HepG2 (cell line): ENCODE data around the gene LMAN2. TPM values are rescaled to one million over a fixed set of nuclear protein-coding genes. Genes with fewer than 3 reads are reported as not detected.

Experiments
- CBFB ChIP-seq: sonication (generic); formaldehyde crosslinking; IDR thresholded peaks from 2 replicates; pipeline ENCODE4 v1.4.0; 2020; ENCODE audit warnings: missing genetic modification reagents
- E2F1 ChIP-seq: sonication (generic); formaldehyde crosslinking; IDR thresholded peaks from 2 replicates; pipeline ENCODE4 v1.5.0; 2020; ENCODE audit warnings: missing genetic modification reagents
- HHEX ChIP-seq: IDR thresholded peaks from 2 replicates; pipeline ENCODE4 v1.6.1; 2016; ENCODE audit warnings: control low read depth
- KIAA2018 ChIP-seq: sonication (generic); formaldehyde crosslinking; IDR thresholded peaks from 2 replicates; pipeline ENCODE4 v1.5.0; 2020; ENCODE audit warnings: mild to moderate bottlenecking, missing genetic modification reagents, borderline replicate concordance
- NFAT5 ChIP-seq: sonication (generic); formaldehyde crosslinking; IDR thresholded peaks from 2 replicates; pipeline ENCODE4 v1.4.0; 2020; ENCODE audit warnings: missing genetic modification reagents
- POLR2G ChIP-seq: fragments of 200-400 bp; formaldehyde crosslinking; IDR thresholded peaks from 2 replicates; pipeline ENCODE4 v1.6.1; 2018; ENCODE audit warnings: mild to moderate bottlenecking, low read depth, low read length, moderate library complexity
- REPIN1 ChIP-seq: sonication (generic); formaldehyde crosslinking; IDR thresholded peaks from 2 replicates; pipeline ENCODE4 v1.8.0; 2022; ENCODE audit warnings: missing genetic modification reagents, low read depth, mild to moderate bottlenecking, borderline replicate concordance
- ZBTB25 ChIP-seq: IDR thresholded peaks from 2 replicates; pipeline ENCODE4 v1.6.1; 2018; ENCODE audit warnings: missing genetic modification reagents
- ZNF704 ChIP-seq: sonication (generic); formaldehyde crosslinking; IDR thresholded peaks from 2 replicates; pipeline ENCODE4 v1.8.1; 2023; ENCODE audit warnings: mild to moderate bottlenecking, inconsistent platforms, moderate library complexity, missing genetic modification reagents, borderline replicate concordance
- polyA plus RNA-seq, 8 experiments: library from polyadenylated mRNA; depleted of rRNA in 3 of 8; stranded (reverse) in 7 of 8; unstranded in 1 of 8; fragments of >200 nt; fragmentation: Illumina TruSeq in 4 of 8; extraction: Trizol in 4 of 8; gene quantifications; 2 replicates each; pipeline versions ENCODE4 v1.2.1 to v1.2.3, GENCODE V29; 2011 to 2016; ENCODE audit warnings: low read depth in 4 of 8, missing spikeins in 1 of 8, mixed read lengths in 1 of 8; ENCODE audit not compliant: insufficient read depth in 1 of 8
- total RNA-seq, 5 experiments: library from RNA; depleted of rRNA; stranded (reverse); fragments of >200 nt; fragmentation: Illumina TruSeq; extraction: Trizol; gene quantifications; 2 replicates each; pipeline ENCODE4 v1.2.3, GENCODE V29; 2016; ENCODE audit warnings: low read depth in 1 of 5

LMAN2 gene
- total and polyA plus RNA-seq, 2 of the 13 experiments (the other 11 are each of a cell fraction or from before 2014, with no cell fraction given) = 191 to 197 TPM

GRCh38 chr5:177378884-177379883 lies 27.7 kb upstream of the LMAN2 start (continued):
- peak; percentile 57 for TF ChIP-seq E2F1
- peak; percentile 55; the same call in 1 of the 2 replicates for TF ChIP-seq REPIN1
- no peak for TF ChIP-seq KIAA2018 (CRISPR knock-in tag)
- no peak for TF ChIP-seq CBFB (CRISPR knock-in tag)
- TF ChIP-seq HHEX (CRISPR knock-in tag) = no peak
- TF ChIP-seq ZNF704 (CRISPR knock-in tag) = no peak
- peak; percentile 60 for TF ChIP-seq NFAT5 (CRISPR knock-in tag)
- TF ChIP-seq ZBTB25 (CRISPR knock-in tag) = peak; percentile 57; the same call in 1 of the 2 replicates
- TF ChIP-seq POLR2G = peak; percentile 93
